ENCODE results near the gene ELAVL1.

DNA sequence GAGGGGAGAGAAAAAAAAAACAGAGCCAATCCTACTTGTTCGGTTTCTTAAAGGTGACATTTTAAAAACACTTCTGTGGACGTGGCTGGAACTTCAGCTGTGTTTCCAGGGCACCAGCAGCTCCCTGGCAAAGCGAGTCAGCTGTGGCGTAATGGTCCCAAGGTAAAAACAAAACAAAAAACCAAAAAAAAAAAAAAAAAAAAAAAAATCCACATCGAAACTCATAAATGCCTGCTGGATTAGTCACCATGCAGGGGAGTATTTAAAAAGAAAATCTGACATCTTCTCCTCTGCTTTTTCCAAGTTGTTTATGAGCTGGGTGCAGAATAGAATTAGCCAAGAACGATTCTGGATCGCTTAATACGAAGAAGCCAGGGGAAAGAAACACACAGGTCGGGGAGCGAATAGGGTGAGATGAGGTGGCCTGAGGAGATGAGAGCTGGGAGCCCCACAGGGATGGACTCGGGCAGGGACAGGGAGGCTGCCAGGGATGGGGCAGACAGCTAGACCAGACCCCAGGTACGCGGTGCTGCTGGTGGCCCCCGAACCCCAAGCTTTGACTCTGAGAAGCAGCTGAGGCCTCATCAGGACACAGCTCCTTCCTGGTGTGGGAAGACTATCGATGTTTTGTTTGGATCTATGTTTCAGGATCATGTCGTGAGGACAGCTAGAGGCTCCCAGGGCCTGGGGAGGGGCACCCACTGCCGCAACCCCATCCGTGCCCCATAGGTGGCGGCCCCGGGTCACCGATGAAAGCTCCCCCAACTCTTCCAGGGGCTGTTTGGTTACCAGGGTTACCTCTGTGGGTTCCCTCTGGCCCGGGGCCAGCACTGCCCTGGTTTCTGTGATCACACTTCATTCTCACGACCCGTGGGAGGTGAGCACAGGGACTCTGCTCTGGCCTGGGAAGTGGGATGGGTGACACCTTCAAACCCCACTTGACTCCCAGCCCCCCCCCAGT lies 76.4 kb downstream of the ELAVL1 start:
- no peak for TF ChIP-seq POLR2A (IDR thresholded peaks at IDR 0.05)
- TF ChIP-seq, protein P1, sequence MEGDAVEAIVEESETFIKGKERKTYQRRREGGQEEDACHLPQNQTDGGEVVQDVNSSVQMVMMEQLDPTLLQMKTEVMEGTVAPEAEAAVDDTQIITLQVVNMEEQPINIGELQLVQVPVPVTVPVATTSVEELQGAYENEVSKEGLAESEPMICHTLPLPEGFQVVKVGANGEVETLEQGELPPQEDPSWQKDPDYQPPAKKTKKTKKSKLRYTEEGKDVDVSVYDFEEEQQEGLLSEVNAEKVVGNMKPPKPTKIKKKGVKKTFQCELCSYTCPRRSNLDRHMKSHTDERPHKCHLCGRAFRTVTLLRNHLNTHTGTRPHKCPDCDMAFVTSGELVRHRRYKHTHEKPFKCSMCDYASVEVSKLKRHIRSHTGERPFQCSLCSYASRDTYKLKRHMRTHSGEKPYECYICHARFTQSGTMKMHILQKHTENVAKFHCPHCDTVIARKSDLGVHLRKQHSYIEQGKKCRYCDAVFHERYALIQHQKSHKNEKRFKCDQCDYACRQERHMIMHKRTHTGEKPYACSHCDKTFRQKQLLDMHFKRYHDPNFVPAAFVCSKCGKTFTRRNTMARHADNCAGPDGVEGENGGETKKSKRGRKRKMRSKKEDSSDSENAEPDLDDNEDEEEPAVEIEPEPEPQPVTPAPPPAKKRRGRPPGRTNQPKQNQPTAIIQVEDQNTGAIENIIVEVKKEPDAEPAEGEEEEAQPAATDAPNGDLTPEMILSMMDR (IDR thresholded peaks at IDR 0.05) = peak in 3 of 6 experiments; percentile 9 to 33 (median 22)
